Keratinocyte (primary cell): Measurements from ENCODE around the gene LEP. TPM values are rescaled to one million over a fixed set of nuclear protein-coding genes. Genes with fewer than 3 reads are reported as not detected.
A peak's percentile ranks its signal among the peaks of the same experiment; 100 is the strongest.

Experiments
- DNase-seq: peaks from one replicate; pipeline ENCODE4 v3.0.0-alpha.2; 2011; ENCODE audit warnings: low read depth, missing footprints, low spot score
- FAIRE-seq: peaks from 2 replicates; lab custom pipeline; 2011; peaks lifted over from hg19 to GRCh38; lab: Jason Lieb, UNC
- H2AFZ ChIP-seq: 2 replicates; pipeline ENCODE4 v1.6.0; 2012; ENCODE audit warnings: low read length, control low read depth, inconsistent platforms; ENCODE audit not compliant: control insufficient read depth
- H3K27ac ChIP-seq: 2 replicates; pipeline ENCODE4 v1.5.1; 2011; ENCODE audit warnings: low read length; ENCODE audit not compliant: control insufficient read depth, insufficient read depth
- H3K27me3 ChIP-seq: 3 replicates; pipeline ENCODE4 v1.6.0; 2011; ENCODE audit warnings: low read length; ENCODE audit not compliant: control insufficient read depth, insufficient read depth; ENCODE audit errors: extremely low read depth
- H3K36me3 ChIP-seq, 2 experiments: 2 replicates in 1 of 2; 3 replicates in 1 of 2; pipeline ENCODE4 v1.5.1; 2011; ENCODE audit warnings: low read length in 2 of 2, mild to moderate bottlenecking in 1 of 2; ENCODE audit not compliant: control insufficient read depth in 2 of 2, insufficient read depth in 2 of 2; ENCODE audit errors: extremely low read depth in 1 of 2
- H3K4me1 ChIP-seq: 3 replicates; pipeline ENCODE4 v1.5.1; 2011; ENCODE audit warnings: low read length; ENCODE audit not compliant: control insufficient read depth, insufficient read depth; ENCODE audit errors: extremely low read depth
- H3K4me2 ChIP-seq: 3 replicates; pipeline ENCODE4 v1.6.0; 2011; ENCODE audit warnings: low read depth, low read length; ENCODE audit not compliant: control insufficient read depth, insufficient read depth; ENCODE audit errors: extremely low read depth
- H3K4me3 ChIP-seq, 3 experiments: fragments of 200-600 bp in 1 of 3; sonication (generic) in 1 of 3; 2 replicates in 2 of 3; 3 replicates in 1 of 3; pipeline ENCODE4 v1.5.1; 2011 to 2016; ENCODE audit warnings: low read length in 3 of 3, mild to moderate bottlenecking in 3 of 3, control low read depth in 2 of 3, inconsistent platforms in 1 of 3, low read depth in 1 of 3, mixed read lengths in 1 of 3, mixed run types in 1 of 3, moderate library complexity in 1 of 3; ENCODE audit not compliant: control insufficient read depth in 2 of 3, insufficient read depth in 2 of 3; ENCODE audit errors: extremely low read depth in 1 of 3
- H3K79me2 ChIP-seq: 2 replicates; pipeline ENCODE4 v1.6.0; 2012; ENCODE audit warnings: low read length; ENCODE audit not compliant: control insufficient read depth, insufficient read depth
- H3K9ac ChIP-seq: 3 replicates; pipeline ENCODE4 v1.6.0; 2011; ENCODE audit warnings: low read length; ENCODE audit not compliant: control insufficient read depth, insufficient read depth; ENCODE audit errors: extremely low read depth
- H3K9me1 ChIP-seq: 3 replicates; pipeline ENCODE4 v1.6.0; 2011; ENCODE audit warnings: low read length; ENCODE audit not compliant: control insufficient read depth, insufficient read depth; ENCODE audit errors: extremely low read depth
- H3K9me3 ChIP-seq: 2 replicates; pipeline ENCODE4 v1.5.1; 2012; ENCODE audit warnings: low read depth, low read length; ENCODE audit not compliant: control insufficient read depth
- H4K20me1 ChIP-seq: 3 replicates; pipeline ENCODE4 v1.6.0; 2011; ENCODE audit warnings: low read length; ENCODE audit not compliant: control insufficient read depth, insufficient read depth; ENCODE audit errors: extremely low read depth
- CTCF ChIP-seq, 3 experiments: IDR thresholded peaks in 1 of 3; conservative IDR thresholded peaks in 1 of 3; optimal IDR thresholded peaks in 1 of 3; 2 replicates in 2 of 3; 3 replicates in 1 of 3; pipeline versions ENCODE3 to v1.5.1; 2011; ENCODE audit warnings: low read length in 3 of 3, mild to moderate bottlenecking in 3 of 3, moderate library complexity in 2 of 3, control low read depth in 1 of 3, inconsistent platforms in 1 of 3; ENCODE audit not compliant: insufficient read depth in 2 of 3; ENCODE audit errors: extremely low read depth in 1 of 3
- EZH2 ChIP-seq: IDR thresholded peaks from one replicate; pipeline ENCODE4 v1.6.1; 2012; ENCODE audit warnings: inconsistent platforms, mild to moderate bottlenecking, low read length, moderate library complexity
- dilution Hi-C: fragments of 300-500 bp; cut with MboI; formaldehyde crosslinking; loops from one replicate; pipeline ENCODE4 v1.7.0; 2020; ENCODE audit warnings: low sequenced_read_pairs; ENCODE audit not compliant: extremely low pct_ligation_motif_present
- polyA plus RNA-seq, 5 experiments: library from polyadenylated mRNA; depleted of rRNA in 3 of 5; stranded (reverse) in 3 of 5; stranded (forward) in 1 of 5; unstranded in 1 of 5; fragments of >200 nt; gene quantifications; 1 replicate in 1 of 5; 2 replicates in 3 of 5; 3 replicates in 1 of 5; pipeline versions ENCODE4 v1.2.1 to v1.2.3, GENCODE V29; 2011 to 2012; ENCODE audit warnings: missing spikeins in 2 of 5, low read depth in 1 of 5, low replicate concordance in 1 of 5

LEP gene
- polyA plus RNA-seq, 1 donor (not counting 4 experiments of a cell fraction or from before 2014, with no cell fraction given): 0.10 TPM

- Histone ChIP-seq H3K9me3 (no peaks in the 10 kb centered on the region), H3K36me3 (no peaks in the 10 kb centered on the region), H2AFZ (peak overlapping the region; percentile 92), H3K4me3 (peak overlapping the region in 2 of 3 experiments; percentile 15 to 27), H3K27me3 (no peaks in the 10 kb centered on the region), H3K27ac (peak overlapping the region; percentile 80), H3K4me2 (peak overlapping the region; percentile 76), H3K79me2 (no peaks in the 10 kb centered on the region), H4K20me1 (no peaks in the 10 kb centered on the region), H3K9me1 (no peaks in the 10 kb centered on the region), H3K4me1 (peaks cover 32% of the 10 kb centered on the region), H3K9ac (peak overlapping the region; percentile 46)
- dilution Hi-C loops: no loop called here
- FAIRE-seq (peak; percentile 88), DNase-seq (no peak)
- TF ChIP-seq CTCF (optimal IDR thresholded peaks at IDR 0.05 in 1 of 3, IDR thresholded peaks at IDR 0.05 in 1 of 3, conservative IDR thresholded peaks at IDR 0.05 in 1 of 3; ENCODE audit: extremely low read depth in 1 of 3, insufficient read depth in 2 of 3, low read length in 3 of 3): no peak
- no peak for TF ChIP-seq EZH2
Observed at GRCh38 chr7:128259131-128260061, 18.3 kb downstream of the LEP start.

GRCh38 chr7:128260069-128260795, 19.2 kb downstream of the LEP start:
- Histone ChIP-seq H3K79me2 (no peaks in the 10 kb centered on the region), H3K36me3 (no peaks in the 10 kb centered on the region), H3K4me2 (peak overlapping the region; percentile 76), H3K9me1 (no peaks in the 10 kb centered on the region), H3K4me3 (peak overlapping the region in 2 of 3 experiments; percentile 9 to 27), H3K27me3 (no peaks in the 10 kb centered on the region), H3K4me1 (peaks cover 32% of the 10 kb centered on the region), H3K9ac (peak overlapping the region; percentile 43), H2AFZ (peak overlapping the region; percentile 92), H3K9me3 (no peaks in the 10 kb centered on the region), H4K20me1 (no peaks in the 10 kb centered on the region), H3K27ac (peak overlapping the region; percentile 80)
- TF ChIP-seq EZH2: no peak
- no peak for TF ChIP-seq CTCF (optimal IDR thresholded peaks at IDR 0.05 in 1 of 3, IDR thresholded peaks at IDR 0.05 in 1 of 3, conservative IDR thresholded peaks at IDR 0.05 in 1 of 3; ENCODE audit: extremely low read depth in 1 of 3, insufficient read depth in 2 of 3, low read length in 3 of 3)
- FAIRE-seq (no peak), DNase-seq (no peak)
- dilution Hi-C loops: no loop called here
